HG03354 (cell line): Measurements from ENCODE around the gene SUN5.
"Not testable (repeated sequence)": the region's sequence is repeated elsewhere in the genome, so short reads cannot be mapped to it uniquely, and the experiment has no call there.

Source experiments
- ATAC-seq: cut with Tn5 transposase; IDR thresholded peaks from one replicate; pipeline ENCODE4 v1.9.1; 2021; ENCODE audit warnings: mild to moderate bottlenecking; ENCODE audit not compliant: unreplicated experiment, poor library complexity, severe bottlenecking

Gene SUN5

GRCh38 chr20:32982617-32983458, 21.4 kb downstream of the SUN5 start:
- no peak for ATAC-seq

- ATAC-seq, result no peak
Observed at GRCh38 chr20:32980990-32981389, 23.2 kb downstream of the SUN5 start.

GRCh38 chr20:32980131-32980941, 23.9 kb downstream of the SUN5 start:
- no peak for ATAC-seq

GRCh38 chr20:32979201-32979998, 24.8 kb downstream of the SUN5 start:
- no peak for ATAC-seq

- ATAC-seq, result no peak
Observed at GRCh38 chr20:32978009-32978335, 26.3 kb downstream of the SUN5 start.

- no peak for ATAC-seq
Observed at GRCh38 chr20:32977281-32978008, 26.8 kb downstream of the SUN5 start.

- no peak for ATAC-seq
Observed at GRCh38 chr20:32976746-32977145, 27.5 kb downstream of the SUN5 start.

GRCh38 chr20:32975698-32976674, 28.2 kb downstream of the SUN5 start:
- no peak for ATAC-seq

- not testable (repeated sequence) for ATAC-seq
Observed at GRCh38 chr20:32975121-32975520, 29.1 kb downstream of the SUN5 start.

- not testable (repeated sequence) for ATAC-seq
Observed at GRCh38 chr20:32974204-32975064, 29.8 kb downstream of the SUN5 start.

GRCh38 chr20:32973077-32973717, 31.0 kb downstream of the SUN5 start:
- ATAC-seq, result no peak

- peak; percentile 92 for ATAC-seq
Observed at GRCh38 chr20:32972181-32973076, 31.8 kb downstream of the SUN5 start.

- ATAC-seq, result peak; percentile 24
Observed at GRCh38 chr20:32971703-32972161, 32.5 kb downstream of the SUN5 start.

GRCh38 chr20:32970973-32971300, 33.3 kb downstream of the SUN5 start:
- no peak for ATAC-seq

- no peak for ATAC-seq
Observed at GRCh38 chr20:32970115-32970972, 33.9 kb downstream of the SUN5 start.
